NCI-H1105 treated with DMSO at 0.1 percent for 48 hours (cell line): ENCODE data around the gene TNFRSF18.

Experiments used
- DNase-seq: peaks from one replicate; lab custom pipeline; 2025; lab: John Stamatoyannopoulos, UW

TNFRSF18 gene

DNA sequence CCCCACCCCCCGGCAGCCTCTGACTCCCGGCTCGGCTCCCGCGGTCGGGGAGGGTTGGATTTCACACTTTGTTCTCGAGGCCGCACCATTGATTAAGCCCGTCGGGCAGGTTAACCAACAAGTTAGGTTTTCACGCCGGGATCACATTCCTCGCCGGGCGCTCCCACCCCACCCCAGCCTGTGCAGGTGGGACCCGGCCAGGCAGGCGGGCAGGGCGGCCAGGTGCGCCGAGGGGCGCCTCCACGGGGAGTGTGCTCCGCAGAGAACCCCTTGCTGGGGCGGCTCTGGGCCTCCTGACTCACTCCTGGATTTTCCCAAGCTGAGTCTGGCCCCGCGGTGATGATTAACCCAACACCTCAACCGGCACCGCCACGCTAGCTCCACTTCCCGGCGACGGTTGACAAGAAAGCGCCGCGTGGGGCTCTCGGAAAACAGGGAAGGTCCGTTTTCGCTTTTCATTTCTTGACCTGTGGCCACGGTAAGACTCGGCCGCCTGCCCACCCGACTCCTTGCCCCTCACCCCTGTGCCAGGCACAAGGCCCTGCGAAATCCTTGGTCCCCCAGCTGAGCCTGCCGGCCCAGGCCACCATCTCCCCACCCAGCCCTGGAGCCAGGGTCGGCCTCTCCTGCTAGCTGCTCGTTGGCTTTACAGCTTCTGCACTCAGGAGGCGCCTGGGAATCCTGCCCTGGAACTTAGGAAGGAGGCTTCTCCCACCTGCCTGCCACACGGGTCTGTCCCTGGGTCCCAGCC lies 41.5 kb downstream of the TNFRSF18 start:
- peak; percentile 35 for DNase-seq

DNA sequence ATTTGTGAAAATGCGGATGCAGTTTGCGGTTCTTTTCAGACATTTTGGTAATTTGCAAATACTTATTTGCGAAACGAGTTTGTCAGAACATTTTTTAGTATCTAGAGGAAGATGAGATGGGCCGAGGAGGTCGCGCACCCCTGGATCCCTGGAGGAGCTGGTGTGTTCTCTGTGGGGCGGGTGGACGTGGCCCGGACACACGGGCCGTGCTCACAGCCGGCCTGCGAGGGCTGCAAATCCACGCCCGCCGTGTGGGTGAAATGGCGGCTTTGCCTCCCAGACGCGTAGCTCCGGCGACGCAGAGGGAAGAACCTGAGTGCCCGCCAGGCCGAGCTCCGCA lies 42.1 kb downstream of the TNFRSF18 start:
- DNase-seq = no peak

DNA sequence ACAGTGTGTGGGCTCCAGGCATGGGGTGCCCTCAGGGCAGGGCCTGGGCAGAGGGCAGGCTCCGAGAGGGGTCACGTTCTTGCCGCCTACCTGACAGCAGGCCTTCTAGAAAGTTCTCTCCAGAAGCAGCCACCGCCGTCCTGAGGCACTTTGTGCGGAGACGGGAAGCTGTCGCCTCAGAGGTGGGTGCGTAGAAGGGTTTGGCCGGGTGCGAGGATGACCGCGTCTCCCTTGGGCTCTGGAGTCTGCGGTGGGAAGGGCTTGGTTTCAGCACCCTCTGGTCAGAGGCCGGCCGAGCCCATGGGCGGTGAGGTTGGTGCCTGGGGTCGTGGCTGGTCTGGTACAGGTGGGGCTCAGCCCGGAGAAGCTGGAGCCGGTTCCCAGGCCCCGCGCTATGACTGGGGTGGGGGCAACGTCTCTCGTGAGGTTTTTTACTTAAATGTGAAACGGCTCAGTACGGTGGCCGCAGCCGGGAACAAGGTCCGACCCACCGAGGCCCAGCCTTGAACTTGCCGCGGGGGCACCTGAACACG lies 42.8 kb downstream of the TNFRSF18 start:
- no peak for DNase-seq

DNA sequence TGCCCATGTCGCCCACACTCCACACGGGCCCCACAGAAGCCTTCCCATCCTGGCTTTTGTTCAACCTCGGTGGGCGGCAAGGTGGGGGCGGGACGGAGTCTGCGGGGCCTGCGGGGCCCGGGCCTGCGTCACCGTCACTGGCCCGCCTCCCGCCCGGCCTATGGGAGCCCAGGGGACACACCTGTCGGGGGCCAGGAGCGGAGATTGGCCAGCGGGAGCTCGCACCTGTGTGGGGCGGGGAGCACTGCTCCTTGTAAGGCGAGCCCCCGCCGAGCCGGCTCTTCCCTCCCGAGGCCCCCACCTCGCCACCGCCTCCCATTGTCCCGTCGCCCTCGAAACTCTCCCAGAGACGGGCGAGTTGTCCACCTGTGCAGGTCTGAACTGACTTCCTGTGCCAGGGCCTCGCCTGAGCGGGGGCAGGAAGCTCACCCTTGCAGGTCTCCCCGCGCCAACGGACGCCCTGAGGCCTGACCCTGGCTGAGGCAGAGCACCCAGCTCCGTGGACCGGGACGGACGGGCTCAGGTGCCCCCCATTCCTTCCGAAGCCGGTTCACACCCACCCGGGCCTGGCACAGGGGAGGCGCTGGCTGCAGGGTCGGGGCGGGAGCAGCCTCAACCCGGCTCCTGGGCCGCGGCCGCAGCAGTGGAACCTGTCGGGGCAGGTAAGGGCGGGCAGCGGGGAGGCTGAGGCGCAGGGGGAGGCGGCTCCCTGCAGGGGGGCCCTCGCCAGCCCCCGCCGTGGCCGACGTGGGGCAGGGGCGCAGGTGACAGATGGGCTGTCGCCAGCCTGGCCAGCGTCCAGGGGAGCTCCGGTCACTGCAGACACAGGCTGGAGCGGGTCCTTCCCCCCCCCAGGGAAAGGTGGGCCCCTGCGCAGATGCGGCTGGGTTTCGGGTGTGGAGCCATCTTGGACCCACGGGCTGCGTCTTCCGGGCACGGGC lies 43.5 kb downstream of the TNFRSF18 start:
- DNase-seq = peak; percentile 96

- no peak for DNase-seq
Observed at GRCh38 chr1:1161683-1162079, 44.7 kb downstream of the TNFRSF18 start.

DNA sequence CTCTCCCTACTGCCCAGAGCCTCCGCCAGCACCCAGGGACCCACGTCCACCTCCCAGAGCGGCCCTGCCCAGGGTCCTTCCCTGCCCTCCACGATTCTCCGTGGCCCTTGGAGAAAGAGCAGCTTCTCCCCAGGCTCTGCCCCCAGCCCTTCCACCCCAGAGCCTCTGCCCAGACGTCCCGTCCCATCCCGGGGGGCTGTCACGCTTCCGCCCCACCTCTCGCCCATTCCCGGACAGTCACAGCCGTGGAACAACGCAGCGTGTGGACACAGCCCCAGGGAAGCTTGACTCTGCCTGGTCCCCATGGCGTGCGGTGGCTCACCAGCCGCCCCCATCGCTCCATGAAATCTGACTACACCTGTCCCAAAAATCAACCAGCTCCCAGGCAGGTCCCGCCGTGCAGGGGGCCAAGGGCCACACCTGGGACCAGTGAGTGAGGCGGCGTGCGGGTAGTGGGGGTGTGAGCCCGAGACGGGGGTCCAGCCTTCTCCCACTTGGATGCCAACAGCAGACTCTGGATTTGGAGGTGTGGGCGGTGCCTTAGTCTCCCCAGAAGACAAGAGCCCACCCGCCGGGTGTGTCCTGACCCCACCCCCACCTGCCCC lies 45.2 kb downstream of the TNFRSF18 start:
- no peak for DNase-seq

DNA sequence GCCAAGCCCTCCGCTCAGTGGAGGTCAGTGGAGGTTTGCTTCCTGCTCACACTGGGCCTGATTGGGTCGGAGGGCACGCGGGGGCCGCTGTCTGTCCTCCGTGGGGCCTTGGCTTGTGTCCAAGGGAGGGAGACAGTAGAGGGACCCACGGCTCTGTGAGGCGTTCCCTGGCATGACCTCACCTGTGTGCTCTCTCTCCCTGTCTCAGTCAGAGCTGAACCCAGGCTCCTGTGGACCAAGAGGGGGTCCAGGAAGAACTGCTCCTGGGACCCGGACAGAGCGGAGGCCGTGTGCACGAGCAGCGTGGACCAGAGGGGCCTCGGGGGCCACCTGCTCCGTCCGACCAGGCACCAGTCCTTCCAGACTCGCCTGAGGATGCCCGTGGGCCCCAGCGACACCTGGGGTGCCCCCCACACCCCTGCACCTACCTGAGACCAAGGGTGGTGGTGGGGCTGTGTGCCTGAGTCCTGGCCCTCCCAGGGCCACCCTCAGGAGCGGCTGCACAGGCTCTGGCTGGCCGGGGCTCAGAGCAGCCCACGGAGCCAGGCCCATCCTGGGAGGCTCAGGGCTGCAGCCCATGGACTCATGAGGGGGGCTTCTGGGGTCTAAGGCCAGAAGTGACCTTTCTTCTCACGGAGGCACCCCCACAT lies 46.0 kb downstream of the TNFRSF18 start:
- no peak for DNase-seq

GRCh38 chr1:1157914-1158710 lies 48.3 kb downstream of the TNFRSF18 start:
- no peak for DNase-seq

DNA sequence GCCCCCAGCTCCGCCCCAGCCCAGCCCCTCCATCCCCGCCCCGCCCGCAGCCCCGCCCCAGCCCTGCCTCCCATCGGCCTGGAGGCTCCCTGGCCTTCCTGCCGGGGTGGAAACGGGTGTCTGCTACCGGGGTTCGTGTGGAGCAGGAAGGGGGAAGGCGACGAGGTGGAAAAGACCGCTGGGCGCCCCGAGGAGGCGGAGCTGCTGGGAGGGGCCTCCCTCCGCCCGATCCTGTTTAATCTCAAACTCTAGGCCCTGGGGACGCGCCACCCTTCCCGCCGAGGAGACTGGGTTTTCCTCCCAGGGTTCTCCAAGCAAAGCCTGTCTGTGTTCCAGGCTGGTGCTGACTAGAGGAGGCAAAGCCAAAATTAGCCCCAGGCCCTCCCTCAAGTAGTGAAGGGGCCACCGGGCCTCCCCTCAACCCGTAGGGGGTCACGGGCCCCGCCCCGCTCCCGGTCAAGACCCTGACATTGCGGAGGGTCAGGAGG lies 48.9 kb downstream of the TNFRSF18 start:
- DNase-seq = no peak

DNA sequence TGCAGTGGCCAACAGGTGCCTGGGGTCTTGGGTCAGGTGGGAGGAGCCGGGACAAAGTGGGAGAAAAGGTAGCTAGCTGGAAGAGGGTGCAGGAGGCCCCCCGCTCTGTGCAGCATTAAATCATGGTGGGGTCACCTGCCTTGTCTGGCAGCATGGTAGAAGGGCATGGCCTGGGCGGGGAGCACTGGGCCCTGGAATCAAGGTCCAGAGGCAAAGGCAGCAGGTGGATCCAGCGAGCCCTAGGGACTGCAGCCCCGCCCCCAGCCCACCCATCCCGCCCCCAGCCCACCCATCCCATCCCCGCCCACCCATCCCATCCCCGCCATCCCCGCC lies 49.4 kb downstream of the TNFRSF18 start:
- no peak for DNase-seq

- no peak for DNase-seq
Observed at GRCh38 chr1:1156140-1157032, 50.0 kb downstream of the TNFRSF18 start.

- no peak for DNase-seq
Observed at GRCh38 chr1:1155258-1155657, 51.1 kb downstream of the TNFRSF18 start.

DNA sequence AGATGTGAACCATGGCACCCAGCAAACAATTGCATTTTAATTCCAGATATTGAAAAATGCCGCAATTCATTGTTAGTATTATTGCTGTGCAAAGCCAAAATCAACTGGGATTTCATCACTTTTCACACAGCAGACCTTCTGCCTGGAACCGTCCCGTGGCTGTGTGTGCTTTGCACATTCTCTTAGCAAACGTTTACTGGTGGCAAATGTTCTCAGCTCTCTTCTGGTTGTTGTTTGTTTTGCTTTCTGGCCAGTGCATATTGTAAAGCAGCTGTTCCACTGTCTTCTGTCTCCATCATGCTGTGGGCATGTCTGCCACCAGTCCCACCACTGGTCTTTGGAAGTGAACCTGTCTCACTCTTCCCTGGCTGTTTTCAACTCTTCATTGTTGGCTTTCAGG lies 52.5 kb downstream of the TNFRSF18 start:
- no peak for DNase-seq
